DMS53 (cell line): Measurements from ENCODE around the gene CEND1.

ENCODE experiments used
- DNase-seq: peaks from one replicate; lab custom pipeline; 2025; lab: John Stamatoyannopoulos, UW

The CEND1 gene

DNA sequence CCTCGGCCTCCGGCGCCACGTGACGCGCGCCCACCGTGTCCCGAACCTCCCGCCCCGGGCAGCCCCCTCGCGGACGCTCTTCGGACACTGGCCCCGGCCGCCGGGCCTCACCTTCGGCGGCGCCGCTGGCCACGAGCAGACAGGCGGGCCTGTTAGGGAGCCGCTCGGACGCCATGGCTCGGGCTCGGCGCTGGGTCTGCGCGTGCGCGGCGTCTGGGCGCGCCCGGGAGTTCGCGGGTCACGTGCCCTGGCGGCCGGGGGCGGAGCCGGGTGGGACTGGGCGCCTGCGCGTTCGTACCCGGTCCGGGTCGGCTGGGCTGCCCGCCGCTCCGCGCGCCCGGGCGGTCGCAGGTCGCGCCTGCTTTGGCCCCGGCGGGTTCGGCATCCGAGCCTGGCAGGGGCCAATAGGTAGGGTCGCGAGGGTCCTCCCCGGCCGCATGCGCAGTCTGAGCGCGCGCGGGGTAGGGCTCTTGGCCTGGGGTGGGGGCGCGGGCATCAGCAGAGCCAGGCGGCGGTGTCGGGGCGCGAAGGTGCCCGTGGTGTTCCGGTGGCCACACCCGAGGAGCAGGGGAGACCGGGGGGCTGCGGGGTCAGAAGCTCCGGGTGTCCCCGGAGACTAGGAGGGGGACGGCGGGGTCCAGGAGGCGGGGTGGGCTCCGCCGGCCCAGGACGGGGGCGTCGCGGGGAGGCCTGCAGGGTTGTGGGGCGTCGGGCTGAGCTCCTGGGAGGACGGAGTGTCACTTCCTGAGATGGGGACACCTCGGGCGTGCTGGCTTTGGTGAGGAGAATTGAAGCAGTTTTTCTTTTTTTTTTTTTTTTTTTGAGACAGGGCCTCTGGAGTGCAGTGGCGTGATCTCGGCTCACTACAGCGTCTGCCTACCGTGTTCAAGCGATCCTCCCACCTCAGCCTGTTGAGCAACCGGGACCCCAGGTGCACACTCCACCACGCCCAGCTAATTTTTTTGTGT, 12.3 kb downstream of the CEND1 start, which contains the start of gene GATD1:
Gene GATD1, minus strand, starts transcription at position 200 of the 968 bp plus-strand sequence. Its CDS starts 25 bp downstream, at position 175.
- peak; percentile 97 for DNase-seq

DNA sequence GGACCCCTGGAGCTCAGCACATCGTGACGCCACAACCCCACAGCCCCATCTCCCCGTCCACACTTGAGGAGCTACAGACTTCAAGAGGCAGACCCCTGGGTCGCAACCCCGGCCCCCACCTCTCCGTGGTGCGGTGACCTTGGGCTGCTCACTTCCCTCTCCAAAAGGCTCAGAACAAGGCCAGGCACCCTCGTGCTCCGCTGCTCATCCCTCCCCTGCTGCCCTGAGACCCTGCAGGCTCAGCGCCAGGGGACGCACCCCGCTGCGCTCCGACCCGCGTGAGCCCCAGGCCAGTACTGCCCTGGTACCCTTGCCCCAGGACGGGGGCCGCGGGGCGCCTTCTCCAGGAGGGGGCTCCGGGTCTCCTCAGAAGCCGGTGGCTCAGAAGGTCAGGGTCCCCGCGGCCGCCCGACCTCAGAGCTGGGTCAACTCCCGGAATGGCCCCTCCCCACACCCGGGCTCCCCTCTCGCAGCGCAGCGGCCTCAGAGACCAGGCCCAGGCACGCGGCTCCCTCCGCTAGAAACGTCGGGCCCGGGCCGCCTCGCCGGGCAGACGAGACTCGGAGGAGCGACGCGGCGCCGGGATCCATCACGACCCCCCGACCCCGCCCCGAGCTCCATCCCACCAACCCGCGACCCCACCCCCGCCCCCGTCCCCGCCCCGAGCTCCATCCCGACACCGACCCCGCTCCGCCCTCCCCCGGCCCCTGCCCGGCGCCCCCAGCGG, 13.2 kb downstream of the CEND1 start:
- peak; percentile 78 for DNase-seq

DNA sequence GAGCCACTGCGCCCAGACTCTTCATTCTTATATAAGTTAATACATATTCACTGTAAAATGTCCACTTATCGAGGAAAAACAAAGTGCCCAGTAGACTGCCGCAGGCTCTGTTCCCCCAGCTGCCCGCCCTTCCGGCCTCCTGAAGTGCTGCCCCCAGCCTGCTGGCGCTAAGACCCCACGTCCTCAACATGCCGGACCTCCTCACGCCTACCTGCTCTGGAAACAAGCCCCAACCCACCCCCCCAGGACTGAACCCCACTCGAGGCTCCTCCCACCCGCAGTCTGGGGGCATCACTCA, 13.7 kb downstream of the CEND1 start:
- DNase-seq: no peak

DNA sequence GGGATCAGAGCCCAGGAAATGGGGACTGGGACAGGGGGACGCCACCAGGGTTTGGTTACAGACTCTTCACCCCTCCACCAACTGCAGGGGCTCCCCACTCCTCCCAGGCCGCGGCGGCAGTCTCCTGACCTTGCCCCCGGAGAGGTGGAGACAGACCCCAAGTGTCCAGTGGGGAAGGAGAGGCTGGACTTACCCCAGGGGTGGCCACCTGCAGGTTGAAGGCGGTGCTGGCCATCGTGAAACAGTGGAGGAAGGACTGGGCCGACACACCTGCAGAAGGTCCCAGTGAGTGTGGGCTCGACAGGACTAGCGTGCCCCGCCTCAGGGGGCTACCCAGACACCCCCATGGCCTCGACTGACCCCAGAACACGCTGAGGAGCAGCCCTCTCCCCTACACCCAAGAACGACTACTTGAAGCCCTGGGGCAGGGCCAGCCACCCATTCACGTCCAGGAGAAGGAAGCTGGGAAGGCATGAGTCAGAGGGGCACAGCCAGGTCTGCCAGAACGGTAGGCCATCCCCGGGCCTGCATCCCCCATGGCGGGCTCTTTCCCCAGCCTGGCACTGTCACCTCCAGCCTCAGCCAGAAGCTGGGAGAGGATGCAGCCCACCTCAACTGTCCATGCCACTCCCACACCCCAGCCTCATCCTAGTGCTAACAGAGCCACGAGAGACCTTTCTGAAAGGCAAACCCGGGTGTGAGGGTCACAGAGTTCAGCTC, 14.9 kb downstream of the CEND1 start:
- DNase-seq: no peak

DNA sequence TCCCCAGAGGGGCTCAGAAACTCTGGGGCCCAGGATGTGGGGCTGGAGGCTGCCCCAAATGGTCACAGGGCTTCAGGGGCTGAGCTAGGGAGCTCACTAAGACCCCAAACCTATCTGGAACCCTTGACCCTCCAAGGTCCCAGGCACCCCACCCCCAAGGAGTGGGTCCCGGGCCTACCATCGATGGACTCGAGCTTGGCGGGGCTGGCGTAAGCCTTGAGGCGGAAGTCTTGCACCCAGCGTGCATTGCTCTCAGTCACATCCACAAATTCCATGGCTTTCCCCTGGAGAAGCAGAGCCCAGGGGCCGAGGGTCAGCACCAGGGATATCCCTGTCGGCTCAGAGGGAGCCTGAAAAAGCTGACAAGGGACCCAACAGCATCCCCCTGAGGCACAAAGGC, 16.1 kb downstream of the CEND1 start:
- no peak for DNase-seq

DNA sequence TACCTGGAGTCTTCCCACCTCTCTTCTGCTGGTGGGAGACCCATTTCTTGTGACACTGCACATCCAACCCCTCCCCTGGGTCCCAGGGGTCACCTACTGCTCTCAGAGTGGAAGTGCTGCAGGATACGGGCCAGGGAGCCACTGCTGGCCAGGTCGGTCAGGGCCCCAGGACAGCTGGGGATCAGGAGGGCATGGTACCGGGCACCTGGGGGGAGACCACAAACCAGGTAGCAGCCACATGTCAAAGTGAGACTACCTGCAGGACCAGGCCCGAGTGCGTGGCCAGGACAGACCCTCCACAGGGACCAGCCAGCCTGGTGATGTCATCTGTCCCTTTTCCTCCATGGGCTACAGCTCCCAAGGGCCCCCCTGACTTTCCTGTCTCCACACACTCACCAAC, 16.5 kb downstream of the CEND1 start:
- DNase-seq: no peak

DNA sequence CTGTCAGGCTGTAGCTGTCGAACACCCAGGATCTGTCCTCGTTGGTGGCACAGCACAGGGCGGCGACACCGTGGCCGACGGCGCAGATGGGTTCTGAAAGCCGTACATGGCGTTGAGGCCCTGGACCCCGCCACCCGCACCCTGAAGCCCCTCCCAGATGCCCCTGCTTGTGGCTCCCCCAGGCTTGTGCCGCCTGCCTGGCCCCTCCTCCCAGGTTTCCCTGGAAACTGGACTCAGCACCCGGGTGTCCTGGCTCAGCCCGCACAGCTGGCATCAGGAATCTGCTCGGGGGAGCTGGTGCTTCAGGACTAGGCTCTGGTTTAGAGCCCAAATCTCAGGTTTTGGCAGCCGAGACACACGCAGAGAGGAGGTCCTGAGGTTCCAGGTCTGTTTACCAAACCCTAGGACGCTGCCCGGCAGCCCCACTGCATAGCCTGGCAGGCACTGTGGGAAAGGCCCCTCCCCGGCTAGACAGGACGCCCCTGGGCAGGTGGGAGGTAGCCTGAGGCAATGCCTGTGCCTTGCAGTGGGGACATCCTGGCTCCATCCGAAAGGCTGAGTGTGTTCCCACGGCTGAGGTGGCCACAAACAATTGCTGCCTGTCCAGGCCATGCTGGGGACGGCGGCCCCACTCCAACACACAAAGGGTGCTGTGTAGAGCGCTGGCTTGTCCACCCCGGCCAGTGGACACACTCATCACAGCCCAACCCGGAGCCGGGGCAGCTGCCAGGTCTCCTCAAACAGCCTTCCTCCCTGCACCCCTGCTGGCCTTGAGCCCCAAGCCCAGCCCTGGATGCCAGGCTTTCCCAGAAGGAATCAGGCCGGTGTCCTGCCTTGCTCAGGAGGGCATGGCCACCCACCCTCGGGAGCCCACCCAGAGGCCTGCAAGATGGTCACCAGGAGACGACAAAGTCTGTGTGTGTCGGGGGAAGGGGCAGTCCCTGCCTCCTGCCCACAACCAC, 17.2 kb downstream of the CEND1 start:
- DNase-seq: no peak

DNA sequence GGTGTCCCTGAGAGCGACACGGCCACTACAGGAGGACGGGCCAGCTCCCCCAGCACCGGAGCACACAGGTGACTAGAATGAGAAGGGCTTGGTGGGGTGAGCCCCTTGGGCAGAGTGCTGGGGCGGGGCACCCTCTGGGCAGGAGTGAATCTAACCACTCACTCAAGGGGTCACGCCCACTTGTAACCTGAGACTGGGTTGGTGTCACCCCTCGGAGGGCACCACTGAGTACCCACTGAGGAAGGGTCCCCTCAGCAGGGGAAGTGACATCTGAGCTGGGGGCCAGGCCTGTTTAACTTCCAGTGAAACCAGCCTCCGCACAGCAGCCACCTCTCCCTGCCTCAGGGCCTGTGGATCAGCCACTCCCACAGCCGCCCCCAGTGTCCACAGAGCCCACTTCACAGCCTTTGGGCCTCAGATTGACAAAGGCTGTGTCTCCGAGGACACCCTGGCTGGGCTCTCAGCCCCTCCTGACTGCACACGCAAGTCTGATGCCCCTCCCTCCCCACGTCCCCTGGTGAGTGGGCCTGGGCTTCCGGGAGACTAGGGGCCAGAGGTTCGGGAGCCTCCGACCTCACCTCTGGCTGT, 18.2 kb downstream of the CEND1 start:
- DNase-seq: no peak

DNA sequence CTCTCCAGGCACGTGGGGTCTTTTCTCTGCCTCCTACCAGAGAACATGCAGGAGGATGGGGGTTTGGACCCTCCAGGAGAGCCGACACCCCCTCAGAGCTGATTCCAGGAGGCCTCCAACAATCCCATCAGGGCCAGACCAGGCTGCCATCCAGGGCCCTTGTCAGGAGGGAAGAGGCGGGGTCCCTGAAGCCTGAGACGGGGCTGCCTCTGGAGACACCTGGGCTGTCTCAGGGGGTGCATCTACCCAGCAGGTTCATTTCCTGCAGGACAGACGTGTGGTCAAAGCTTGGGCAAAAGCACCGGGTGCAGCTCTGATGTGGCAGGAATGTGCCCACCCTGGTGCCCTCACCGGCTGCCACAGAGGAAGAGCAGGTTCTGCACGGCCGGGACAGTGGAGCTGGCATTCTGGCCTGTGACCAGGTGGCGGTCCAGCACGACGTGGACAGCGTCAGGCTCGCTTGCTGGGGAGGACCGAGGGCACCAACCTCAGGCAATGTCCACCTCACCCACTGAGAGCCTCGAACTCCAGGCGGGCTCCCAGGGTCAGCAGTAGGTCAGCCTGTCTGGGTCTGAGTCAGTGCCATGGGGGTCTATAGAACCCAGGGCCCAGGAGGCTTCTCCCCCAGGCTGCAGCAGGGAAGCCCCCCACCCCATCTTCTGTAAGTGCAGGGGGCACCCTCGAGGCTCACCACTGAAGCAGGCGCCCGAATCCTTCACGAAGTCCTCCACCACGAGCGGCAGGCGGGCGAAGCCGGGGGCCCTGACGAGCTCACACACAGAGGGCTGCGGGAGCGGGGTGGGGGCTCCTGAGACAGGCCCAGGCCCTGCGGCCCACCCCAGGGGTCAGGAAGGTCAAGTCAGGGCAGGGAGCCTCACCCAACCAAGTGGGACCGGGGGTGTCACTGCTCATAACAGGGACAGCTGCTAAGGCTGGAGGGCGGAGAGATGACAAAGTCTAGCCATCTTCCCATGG, 19.0 kb downstream of the CEND1 start:
- DNase-seq: no peak

DNA sequence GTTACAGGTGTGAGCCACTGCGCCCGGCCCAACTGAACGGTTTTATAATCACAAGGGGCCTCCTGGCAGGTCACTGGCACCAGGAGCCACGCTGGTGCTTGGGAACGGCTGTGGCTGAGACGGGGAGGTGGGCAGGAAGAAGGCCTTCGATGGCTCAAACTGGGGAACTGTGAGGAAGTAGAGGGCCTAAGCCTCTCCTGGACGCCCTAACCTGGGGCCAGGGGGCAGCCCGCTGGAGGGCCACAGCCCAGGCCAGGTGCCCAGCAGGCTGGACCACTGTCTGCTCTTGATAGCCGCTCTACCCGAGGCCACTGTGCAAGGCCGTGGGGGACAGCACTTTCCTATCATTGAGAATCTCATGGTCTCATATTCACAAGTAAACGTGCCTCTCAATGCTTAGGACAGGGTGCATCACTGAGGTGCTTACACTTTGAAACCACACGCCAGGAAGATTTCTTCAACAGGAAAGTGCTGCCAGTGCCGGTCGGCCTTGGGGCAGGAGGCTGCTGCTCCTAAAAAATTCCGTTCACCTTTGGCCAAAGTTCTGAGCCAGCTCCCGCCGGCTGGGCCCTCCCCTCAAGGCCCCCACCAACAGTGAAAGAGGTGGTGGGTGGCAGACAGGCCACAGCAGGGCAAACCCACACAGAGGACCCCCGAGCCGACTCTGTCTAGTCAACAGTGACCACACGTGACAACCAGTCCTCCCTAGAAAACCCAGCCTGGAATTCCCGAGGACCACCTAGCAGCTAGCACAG, 19.8 kb downstream of the CEND1 start:
- DNase-seq: no peak

DNA sequence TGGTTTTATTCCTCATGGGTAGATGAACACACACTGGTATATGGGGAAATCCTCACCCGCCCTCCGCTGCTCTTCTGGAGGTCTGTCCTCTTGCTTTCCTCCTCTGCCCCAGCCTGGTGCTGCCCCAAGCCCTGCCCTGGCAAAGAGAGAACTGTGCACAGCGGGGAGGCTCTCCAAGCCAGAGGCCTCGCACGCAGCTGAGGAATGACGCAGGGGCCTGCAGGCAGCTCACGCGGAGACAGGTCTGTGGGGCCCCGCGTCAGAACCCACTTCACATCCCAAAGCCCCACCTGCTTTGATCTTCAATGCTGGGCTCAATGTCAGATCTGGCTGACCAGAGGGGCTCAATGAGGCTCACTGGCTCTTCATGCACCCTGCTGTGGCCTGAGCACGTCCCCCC, 22.7 kb downstream of the CEND1 start:
- DNase-seq: no peak

DNA sequence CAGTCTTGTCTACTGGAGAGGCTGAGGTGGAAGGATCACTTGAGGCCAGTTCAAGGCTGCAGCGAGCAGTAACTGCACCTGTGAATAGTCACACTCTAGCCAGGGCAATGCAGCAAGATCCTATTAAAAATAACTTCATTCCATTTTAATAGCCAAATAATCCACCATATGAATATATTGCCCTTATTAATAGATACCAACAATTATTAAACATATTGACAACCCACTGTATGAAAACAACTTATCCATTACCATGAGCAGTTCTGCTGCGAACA, 23.0 kb downstream of the CEND1 start:
- no peak for DNase-seq

DNA sequence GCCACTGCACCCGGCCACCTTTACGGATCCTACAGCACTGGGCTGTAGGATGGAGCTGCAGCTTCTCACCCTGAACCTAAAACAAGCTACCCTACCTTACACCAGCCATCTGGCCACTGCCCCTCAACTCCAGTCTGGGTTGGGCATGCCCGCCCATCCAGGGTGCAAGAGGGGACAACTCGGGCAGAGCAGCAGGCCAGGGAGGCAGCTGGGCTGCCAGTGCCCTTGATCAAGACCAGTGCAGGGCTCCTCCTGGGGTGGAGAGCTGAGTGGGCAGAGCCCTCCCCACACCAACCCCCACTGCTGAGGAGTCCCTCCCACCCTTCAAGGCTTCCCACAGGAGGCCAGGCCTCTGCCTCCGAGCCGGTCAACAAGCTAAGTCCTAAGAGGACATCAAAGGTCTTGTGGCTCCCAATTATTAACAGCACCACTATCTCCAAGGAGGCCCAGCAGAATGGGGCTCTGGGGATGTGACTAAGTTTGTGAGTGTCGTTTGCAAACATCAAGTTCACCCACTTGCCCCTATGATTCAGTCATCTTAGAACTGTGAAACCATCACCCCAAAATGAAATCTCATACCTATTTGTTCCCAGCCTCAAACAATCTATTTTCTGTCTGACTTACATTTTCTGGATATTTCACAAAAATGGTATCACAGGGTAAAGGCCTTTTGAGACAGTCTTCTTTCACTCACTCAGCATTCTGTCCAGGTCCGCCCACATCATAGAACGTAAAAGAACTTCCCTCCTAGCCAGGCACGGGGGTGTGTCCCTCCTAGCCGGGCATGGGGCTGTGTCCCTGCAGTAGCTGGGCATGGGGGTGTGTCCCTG, 23.6 kb downstream of the CEND1 start:
- peak; percentile 49 for DNase-seq

DNA sequence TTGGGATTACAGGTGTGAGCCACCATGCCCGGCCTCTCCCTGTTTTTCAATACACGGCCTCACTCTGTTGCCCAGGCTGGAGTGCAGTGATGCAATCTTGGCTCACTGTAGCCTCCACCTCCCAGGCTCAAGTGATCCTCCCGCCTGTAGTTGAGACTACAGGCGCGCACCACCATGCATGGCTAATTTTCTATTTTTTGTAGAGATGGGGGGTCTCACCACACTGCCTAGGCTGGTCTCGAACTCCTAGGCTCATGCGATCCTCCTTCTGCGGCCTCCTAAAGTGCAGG, 24.1 kb downstream of the CEND1 start:
- DNase-seq: no peak

DNA sequence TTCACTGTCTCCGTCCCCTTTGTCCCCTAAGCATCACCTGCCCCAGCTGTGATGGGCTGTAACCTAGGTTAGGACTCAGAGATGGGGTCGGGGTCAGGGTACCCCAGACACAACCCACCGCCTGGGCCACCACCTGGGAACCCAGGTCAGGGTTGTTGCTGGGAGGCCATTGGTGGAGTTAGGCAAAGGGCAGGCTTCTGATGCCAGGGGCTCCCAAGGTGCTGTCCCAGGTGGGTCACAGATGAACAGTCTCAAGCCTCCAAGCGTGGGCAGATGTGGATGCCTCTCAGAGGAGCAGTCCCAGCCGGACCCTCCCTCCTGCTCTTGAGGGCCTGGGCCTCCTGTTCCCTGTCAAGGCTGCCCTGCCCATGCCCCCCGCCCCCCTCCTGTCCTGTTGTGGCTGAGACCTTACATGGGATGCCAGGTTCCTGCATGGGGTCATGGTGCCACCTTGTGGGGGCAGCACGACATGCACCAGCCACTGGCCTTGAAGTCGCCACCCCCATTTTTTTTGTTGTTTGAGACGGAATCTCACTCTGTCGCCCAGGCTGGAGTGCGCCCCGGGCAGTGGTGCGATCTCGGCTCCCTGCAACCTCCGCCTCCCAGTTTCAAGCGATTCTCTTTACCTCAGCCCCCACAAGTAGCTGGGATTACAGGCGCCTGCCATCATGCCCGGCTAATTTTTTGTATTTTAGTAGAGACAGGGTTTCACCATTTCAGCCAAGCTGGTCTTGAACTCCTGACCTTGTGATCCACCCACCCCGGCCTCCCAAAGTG, 24.7 kb downstream of the CEND1 start:
- peak; percentile 85 for DNase-seq

DNA sequence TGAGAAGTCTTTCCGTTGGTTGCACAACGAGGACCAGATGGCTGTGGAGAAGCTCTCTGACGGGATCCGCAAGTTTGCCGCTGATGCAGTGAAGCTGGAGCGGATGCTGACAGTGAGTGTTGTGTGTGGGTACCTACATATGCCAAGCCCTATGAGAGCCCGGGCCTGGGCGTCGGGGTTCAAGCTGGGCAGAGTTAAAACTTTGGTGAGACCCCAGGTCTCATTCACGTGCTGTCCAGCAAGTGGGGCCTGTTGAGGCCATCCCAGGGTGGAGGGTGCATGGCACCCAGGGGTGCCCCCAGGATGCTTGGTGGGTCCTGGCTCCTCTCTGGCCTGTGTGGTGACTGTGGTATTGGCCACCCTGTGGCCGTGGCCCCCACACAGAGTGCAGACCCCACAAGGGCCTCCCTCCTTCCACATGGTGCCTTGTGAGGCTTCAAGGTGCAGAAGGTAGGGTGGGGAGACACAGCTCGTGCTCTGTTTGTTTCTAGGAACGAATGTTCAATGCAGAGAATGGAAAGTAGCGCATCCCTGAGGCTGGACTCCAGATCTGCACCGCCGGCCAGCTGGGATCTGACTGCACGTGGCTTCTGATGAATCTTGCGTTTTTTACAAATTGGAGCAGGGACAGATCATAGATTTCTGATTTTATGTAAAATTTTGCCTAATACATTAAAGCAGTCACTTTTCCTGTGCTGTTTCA, 25.4 kb downstream of the CEND1 start:
- peak; percentile 46 for DNase-seq
